ENCODE results near the gene UBA3. TPM values are rescaled to one million over a fixed set of nuclear protein-coding genes. Genes with fewer than 3 reads are reported as not detected.

The UBA3 gene
- total RNA-seq, 1 donor from 2014 or later, result 79.4 TPM

GRCh38 chr3:69012800-69013252, 67.3 kb downstream of the UBA3 start:
- no peak for DNase-seq (ENCODE audit: low read depth, low spot score)

DNA sequence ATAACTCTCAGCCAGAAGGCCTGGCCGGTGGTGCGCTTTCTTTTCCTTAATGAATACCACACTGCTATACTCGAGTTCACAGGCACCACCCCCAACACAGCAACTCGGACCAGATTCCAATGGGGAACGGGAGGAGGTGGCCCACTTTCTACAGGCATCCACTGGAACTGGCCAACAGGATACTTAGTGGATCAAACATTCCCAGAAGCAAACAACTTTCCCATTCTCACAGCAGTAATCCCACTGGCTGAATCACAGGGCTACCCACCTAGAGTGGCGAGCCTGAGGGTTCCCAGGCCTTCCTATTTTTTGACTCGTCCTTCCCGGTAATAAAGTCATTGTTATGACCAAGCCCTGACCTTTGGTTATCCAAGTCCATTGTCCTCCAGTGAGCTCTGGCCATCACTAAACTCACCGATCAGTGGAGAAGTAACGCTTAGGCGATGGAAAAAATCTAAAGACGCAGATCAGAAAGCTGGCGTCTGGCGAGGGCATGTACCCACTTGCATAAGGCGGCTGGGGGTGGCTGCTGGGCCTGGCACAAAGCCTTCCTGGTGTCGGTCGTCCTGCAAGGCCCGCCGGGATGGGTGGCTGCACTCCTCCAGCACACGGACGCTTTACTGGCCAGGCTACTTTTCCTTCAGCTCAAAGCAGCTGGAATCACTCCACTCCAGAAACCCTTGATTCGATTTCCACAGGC, 67.9 kb downstream of the UBA3 start:
- DNase-seq (ENCODE audit: low read depth, low spot score), result no peak

GRCh38 chr3:69011096-69011730, 69.0 kb downstream of the UBA3 start:
- DNase-seq (ENCODE audit: low read depth, low spot score), result no peak

DNA sequence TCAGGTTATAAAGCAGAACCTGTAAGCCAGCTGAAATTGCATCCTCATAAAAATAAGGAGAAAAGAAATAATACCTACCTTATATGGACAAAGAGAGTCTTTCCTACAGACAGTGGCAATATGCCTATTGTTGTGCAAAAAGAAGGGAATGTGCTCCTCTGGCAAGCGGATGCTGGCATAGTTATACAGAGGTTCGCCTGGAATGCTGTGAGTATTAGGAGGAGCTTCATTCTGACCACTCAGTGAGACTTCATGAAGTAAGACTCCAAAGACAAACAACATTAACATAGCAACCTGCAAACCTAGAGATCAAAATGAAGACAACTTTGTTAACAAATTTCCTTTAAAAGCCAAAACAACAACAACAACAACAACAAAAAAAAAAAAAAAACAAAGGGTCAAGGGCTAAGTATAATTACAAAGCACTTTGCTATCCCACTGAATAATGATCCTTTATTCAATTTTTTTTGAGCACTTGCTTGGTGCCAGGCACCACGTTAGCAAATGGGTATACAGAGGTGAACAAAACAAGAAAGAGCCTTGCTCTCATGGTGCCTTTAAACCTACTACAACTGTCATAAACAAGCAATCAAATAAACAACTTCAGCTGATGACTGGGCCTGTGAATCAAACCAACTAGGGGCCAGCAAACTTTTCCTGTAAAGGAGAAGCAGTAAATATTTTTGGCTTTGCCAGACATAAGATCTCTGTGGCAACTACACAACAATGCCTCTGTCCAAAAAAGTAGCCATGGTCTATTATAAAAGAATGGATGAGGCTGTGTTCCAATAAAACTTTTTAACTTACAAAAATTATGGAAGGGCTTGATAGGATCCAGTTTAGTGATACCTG, 70.4 kb downstream of the UBA3 start:
- peak; percentile 81 for DNase-seq (ENCODE audit: low read depth, low spot score)

DNA sequence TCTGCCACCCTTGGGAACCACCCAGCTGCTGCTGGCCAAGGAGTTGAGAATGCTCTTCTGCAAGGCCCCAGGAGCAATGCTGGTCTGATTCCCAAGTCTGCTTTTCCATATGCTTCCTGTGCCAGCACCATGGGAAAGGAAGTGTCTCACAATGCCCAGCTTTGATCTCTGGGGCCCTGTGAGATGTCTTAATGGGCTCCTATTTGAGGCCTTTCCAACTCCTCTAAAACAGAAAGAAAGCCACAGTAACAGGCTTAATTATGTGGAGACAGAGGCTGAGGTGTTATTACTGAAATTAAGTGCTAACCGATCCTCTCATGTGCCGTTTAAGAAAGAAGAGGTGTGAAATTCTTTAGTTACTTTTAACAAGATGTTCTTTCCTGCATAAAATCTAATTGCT, 71.2 kb downstream of the UBA3 start:
- DNase-seq (ENCODE audit: low read depth, low spot score), result peak; percentile 89

- DNase-seq (ENCODE audit: low read depth, low spot score), result no peak
Observed at GRCh38 chr3:69005791-69006482, 74.2 kb downstream of the UBA3 start.

GRCh38 chr3:69005071-69005790, 74.9 kb downstream of the UBA3 start:
- no peak for DNase-seq (ENCODE audit: low read depth, low spot score)

Other genes starting within 250 kb of the UBA3 start
- gene TAFA4, start 147.8 kb downstream of the UBA3 start, total RNA-seq, result not detected in 2 replicates
- 122 and 125 TPM in 2 replicates for gene EOGT, start 66.7 kb downstream of the UBA3 start, total RNA-seq
- gene TMF1, start 28.0 kb downstream of the UBA3 start, total RNA-seq, result 32.2 and 36.5 TPM in 2 replicates
- gene ARL6IP5, start 4.6 kb upstream of the UBA3 start, total RNA-seq, result 121 and 142 TPM in 2 replicates
- gene LMOD3, start 42.2 kb upstream of the UBA3 start, total RNA-seq, result not detected in 2 replicates